Inflammatory macrophage (primary cell): ENCODE measurements around the gene PRKCE.

Experiments
- DNase-seq, 2 donors: peaks; one replicate each; pipeline ENCODE4 v3.0.0-alpha.2; 2020 to 2022

PRKCE gene

DNA sequence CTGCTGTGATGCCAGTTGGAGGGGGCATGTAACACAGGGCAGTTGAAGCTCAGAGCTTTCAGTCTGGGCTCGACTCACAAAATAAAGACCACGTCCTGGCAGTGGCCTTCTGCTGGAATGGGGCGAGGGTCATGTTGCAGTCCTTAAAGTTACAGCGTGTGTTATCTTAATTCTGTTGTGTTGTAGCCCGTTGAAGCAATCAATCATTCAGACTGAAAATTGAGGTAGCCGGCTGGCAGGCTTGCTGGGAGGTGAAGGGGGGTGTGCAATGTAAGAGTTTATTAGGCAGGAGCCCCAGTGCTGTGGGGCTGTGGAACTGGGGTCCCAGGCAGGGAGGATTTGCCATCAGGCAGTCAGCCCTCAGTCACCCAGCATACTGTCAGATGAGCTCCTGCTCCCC is 508.9 kb downstream of the PRKCE start:
- no peak for DNase-seq

DNA sequence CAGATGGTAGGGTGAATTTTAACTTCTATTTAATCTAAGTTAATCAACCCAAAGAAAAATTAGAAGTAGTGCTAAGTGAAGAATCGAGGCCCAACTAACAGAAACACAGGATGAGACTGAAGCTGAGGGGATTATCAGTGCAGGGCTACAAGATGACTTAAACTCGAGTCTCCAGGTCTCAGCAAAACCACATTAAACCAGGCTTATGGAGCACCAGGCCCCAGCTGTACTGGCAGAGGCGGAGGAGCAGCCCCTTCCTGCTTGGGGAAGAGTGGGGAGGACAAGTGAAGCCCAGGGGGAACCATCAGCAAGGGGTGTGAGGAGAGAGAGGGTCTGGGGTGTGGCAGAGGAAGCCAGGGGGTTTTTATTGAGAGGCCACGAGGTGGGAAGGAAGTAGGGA is 509.8 kb downstream of the PRKCE start:
- DNase-seq, result no peak

DNA sequence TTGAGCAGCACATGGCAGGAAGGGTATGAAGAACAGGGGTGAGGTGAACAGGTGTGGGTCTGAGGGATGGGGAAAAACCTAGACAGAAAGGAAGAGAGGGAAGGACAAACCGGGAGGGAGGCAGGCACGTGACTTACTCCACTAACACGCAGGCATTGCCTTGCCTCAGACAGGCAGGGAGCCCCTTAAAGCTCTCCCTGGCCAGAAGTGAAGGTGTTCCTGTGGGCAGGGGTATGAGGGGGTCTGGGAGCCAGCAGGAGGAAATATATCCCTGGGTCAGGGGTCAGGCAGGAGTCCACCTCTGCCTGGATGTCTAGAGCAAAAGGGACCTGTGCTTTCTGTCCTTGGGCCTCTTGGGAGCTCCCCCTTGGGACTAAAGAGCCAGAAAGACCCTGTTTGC is 510.4 kb downstream of the PRKCE start:
- no peak for DNase-seq

DNA sequence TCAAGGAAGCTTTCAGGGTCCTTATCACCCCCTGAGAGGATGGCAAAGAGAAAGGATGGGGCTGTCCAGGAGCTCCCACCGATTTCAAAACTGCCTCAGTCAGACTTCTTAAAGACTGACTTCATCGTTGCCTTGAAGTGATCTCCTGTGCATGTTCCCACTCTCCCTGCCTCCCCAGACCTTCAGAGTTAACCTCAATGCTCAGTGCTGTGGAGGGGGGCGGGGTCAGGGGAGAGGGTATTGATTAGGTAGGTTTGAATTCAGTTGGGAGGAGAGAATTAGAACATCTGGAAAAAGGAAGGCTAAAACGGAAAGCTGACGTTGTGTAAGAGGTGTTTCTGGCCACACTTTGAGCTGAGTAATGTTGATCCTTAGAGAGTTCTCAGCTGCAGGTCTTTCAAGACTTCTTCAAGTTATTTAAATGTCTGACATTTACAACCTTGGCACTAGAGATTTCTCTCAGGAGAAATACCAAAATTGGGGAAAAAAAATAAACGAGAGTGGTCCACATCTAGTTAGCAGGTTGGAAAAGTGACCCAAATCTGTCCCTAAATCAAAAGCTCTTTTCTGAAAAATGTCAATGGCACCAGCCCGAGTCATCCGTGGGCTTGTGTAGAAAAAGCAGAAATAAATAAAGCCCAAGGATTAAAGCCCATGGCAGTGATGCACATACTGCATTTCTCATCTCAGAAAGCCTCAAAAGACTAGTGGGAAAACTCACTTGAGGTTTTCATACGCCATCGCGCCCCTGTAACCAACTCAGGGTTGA is 511.0 kb downstream of the PRKCE start:
- peak; percentile 5 to 17 for DNase-seq

DNA sequence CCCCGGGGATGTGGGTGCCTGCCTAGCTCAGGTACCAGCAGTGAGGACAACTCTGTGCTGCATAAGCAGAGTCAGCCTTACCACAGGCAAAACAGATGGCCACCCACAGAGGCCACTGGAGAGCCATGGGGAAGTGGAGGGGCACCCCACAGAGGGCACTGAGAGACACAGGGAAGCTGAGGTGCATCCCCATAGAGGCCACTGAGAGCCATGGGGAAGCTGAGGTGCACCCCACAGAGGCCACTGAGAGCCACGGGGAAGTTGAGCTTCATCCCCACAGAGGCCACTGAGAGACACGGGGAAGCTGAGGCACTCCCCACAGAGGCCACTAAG is 511.6 kb downstream of the PRKCE start:
- peak; percentile 55 to 56 for DNase-seq

DNA sequence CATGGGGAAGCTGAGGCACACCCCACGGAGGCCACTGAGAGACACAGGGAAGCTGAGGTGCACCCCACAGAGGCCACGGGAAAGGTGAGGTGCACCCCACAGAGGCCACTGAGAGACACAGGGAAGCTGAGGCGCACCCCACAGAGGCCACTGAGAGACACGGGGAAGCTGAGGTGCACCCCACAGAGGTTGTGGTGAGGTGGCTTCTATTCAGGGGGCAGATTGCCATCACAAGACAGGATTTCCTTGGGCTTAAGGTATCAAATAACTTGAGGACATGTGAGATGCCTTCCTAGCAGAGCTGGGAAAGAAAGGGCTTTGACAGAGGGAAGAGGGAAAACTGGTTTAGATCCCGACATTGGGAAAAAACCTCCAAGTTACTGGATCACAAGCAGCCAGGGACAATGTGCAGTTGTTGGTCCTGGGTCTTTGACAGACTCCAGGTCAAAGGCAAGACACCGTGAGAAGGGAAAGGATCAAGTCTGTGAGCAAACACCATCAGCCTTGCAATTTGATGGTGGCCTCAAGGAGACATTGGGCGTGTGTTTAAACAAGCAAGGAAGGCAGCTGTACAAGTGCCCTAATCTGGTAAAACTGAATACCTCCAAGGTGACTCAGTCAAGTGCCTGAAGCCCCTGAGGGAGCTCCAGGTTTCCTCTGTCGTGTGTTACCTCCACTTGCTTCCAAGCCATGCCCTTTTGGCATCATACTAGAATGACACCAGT is 512.5 kb downstream of the PRKCE start:
- no peak for DNase-seq

DNA sequence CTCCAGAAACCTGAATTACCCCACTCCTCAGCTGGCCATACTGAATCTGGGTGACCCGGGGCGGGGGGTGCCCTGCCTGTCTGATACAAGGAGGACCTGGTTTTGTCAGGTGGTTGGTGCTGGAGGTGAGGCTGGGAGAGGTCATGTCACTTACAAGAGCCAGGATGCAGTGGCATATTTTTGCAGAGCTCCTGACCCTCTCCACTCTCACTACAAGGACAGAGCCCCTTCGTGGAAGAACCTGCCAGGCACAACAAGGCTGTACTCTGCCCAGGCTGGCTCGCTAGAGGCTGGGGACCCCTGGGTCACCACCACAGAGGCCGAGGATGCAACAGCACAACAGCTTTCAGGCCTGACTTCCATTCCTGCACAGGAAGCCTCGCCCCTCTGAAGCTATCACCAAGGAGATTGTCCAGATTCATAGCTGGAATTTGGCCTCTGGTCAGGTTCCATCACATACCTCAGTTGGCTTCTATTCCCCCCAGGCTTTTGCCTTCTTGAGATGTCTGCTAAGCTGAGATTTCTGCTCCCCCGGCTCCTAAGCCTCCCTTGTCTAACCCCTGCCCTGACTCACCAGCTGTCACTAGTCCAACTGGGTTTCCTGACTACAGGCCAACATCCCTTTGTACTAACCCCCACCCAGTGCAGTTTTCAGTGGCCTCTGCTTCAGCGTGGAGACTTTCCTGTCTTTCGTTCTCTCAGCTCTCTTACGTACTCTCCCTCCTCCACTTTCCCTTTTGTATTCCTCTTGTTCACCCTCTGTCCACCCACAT is 513.2 kb downstream of the PRKCE start:
- DNase-seq, result no peak

GRCh38 chr2:46165916-46166315 is 514.4 kb downstream of the PRKCE start:
- no peak for DNase-seq

DNA sequence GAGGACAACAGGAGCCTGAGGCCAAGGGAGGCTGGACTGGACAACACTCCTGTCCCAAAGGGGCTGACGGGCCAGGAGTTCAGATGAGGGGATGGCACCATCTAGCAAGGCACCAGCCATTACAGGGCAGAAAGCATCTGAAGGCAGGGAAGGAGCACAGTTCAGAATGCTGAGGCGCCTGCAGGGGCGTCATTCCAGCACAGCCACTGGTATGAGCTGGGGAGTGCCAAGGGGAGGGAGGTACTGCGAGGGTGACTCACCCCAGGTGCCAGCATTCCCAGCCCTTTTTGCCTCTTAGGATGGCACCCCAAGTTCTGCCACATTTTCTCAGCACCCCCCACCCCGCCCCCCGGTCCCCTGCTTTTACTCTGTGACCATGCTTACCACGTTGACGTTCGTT is 515.9 kb downstream of the PRKCE start:
- no peak for DNase-seq

GRCh38 chr2:46167924-46168323 is 516.4 kb downstream of the PRKCE start:
- DNase-seq, result no peak

DNA sequence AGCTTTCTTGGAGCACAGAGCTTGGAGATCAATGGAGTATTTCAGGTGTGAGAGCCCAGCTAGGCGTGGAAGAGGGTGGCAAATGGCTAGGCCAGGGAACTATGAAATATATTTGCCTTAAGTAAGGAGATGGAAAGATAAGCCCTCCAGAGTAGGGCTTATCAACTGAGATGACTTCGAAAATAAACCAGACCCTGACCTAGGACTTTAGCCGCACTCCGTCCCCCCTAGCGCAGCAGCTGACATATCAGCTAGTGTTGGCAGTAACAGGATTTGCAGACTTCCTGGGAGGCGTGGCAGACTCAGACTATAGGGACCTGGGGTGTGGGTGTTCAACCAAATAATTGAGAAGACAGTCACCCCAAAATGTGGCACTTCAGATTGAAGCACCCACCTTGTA is 518.0 kb downstream of the PRKCE start:
- no peak for DNase-seq

DNA sequence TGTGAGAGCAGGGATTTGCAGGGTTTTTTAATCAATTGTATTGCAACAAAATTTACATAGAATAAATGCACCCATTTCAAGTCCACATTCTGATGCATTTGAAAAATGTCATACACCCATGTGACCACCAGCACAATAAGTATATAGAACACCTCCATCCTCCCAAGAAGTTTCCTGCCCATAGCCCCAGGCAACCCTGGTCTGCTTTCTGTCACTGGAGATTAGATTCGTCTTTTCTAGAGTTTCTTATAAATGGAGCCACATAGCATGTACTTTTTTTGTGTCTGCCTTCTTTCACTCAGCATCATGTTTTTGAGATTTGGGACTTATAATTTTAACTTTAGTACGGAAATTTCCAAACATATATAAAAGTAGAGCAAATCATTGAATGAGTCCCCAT is 518.6 kb downstream of the PRKCE start:
- no peak for DNase-seq

DNA sequence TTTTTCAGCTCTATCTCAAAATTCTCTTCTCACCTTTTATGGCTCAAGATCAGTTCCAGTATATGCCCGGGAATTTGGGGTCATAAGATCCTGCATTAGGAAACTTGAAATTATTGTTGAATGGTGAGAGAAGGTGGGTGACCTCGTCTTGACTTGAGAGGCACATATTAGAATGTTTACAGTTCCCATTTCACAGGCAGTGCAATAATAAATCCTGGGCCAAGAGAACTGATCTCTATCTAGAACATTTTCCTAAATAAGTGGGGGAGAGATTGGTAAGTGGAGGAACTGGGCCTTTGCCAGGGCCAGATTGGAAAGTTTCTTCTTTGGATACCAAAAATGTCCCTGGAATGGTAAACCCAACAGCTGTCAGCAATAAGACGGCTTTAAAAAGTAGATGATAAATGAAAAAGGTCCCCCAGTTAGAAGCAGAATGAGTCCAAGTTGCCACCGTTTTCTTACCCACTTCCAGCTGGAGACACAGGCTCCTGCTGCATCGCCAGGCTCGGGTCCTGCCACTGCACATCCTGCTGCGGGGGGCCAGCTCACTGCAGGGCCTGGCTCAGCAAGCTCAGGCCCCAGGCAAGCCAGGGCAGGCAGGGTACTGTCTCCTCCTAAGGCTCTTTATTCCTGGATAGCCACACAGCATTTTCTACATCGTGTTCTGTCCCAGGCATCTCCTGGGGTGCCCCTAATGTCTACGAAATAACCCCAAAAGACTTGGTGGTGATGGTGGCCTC is 519.3 kb downstream of the PRKCE start:
- DNase-seq, result no peak

GRCh38 chr2:46171411-46171953 is 520.0 kb downstream of the PRKCE start:
- no peak for DNase-seq

DNA sequence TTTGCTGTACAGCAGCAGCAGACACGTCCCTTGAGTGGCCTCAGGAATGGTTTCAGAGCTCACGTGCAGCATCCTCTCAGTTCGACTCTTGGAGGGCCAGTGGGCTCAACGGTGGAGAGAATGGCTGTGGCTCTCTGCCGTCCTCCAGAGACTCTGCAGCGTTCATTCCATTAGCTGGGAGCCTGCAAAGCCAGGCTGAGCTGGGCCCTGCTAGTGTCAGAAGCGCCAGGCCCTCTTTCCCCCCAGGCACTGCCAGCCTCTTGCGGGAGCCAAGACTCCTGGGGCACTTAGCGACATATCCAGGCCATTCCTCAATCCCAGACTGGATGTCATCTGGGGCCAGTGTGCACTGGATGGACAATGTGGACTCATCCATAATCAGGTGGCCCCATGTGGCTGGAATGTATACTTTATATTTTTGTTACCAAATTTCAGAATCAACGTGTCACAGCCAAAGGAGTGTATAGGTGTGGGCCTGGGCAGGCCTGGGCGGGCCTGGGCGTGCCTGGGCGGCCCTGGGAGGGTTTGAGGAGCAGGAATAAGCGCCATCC is 520.6 kb downstream of the PRKCE start:
- DNase-seq, result no peak

DNA sequence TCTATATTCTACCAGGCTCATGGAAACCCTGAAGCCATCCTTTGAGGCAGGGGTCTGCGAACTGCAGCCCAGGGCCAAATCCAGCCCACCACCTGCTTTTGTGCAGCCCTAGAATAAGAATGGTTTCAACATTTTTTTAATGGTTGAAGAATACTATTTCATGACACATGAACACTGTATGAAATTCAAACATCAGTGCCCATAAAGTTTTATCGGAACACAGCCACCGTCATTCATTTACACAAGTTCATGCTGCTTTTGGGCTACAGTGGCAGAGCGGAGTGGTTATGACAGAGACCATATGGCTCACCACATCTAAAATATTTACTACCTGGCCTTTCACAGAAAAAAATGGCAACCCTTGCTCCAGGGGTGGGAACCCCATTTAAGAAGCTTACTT is 521.6 kb downstream of the PRKCE start:
- no peak for DNase-seq

DNA sequence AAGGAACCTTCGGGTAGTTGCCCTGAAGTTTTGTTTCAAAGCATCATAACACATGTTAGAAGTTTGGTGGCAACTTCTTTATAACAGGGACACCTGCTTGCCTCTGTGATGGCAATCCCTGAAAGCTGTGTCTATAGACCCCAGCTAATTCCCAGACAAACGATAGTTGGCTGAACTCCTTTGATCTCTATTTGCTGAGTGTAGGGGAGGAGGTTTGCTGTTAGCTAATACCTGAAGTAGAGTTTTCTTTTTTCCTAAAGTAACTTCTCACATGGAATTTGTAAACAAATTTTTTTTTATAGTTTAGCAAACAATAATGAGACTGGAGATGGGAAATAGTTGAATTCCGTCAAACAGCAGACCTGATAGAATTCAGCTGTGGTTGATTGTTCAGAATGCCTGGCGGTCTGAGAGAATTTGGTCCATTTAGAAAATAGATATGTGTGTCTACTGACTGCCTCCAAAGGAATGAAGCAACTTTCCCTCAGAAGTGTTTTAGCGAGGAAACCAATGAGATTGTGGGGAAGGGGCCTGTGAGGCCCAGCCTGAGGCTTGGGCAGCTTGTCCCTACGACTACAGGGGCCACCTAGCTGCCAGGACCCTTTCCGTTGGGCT is 522.3 kb downstream of the PRKCE start:
- no peak for DNase-seq

GRCh38 chr2:46174345-46175170 is 523.1 kb downstream of the PRKCE start:
- no peak for DNase-seq

- no peak for DNase-seq
Observed at GRCh38 chr2:46175419-46175818, 523.9 kb downstream of the PRKCE start.

GRCh38 chr2:46177461-46178089 is 526.1 kb downstream of the PRKCE start:
- DNase-seq, result no peak
